Activated effector memory CD4-positive, alpha-beta T cell treated with anti-CD3 and anti-CD28 coated beads, Interleukin-2, amount 50 U/mL, for 16 hours (primary cell): Measurements from ENCODE around the gene PKP1.

Source experiments
- DNase-seq: peaks from one replicate; pipeline ENCODE4 v3.0.0-alpha.2; 2020

The PKP1 gene

DNA sequence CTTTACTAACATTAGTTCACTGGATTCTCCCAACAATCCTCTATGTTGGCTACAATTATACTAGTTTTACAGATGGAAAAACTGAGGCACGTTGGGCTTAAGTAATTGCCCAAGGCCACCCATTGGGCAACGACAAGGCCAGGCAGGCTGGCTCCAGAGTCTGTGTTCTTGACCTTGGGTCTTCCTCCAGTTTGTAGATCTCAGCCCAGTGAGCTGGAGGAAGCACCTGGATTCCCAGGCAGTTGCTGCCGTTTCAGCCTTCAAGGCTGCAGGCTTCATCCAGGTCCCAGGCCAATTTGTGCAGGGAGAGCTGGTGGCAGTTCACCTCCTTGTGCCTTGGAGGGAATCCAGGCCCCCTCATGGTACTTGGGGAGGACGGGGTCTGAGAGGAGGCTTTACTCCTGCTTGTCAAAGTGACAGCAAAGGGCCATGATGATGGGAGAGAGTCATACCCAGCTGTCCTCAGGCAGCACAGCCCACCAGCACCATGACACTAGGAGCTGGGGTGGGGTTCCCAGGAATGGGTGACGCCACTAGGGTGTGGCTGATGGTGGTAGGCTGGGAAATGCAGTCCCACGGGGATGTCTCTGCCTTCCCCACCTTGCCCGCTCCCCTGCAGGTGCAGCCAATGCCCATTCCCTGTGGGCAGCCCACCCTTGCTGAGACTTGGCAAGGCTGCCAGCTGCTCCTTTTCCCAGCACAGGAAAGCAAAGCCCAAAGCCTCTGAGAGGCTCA is 27.1 kb downstream of the PKP1 start:
- no peak for DNase-seq

DNA sequence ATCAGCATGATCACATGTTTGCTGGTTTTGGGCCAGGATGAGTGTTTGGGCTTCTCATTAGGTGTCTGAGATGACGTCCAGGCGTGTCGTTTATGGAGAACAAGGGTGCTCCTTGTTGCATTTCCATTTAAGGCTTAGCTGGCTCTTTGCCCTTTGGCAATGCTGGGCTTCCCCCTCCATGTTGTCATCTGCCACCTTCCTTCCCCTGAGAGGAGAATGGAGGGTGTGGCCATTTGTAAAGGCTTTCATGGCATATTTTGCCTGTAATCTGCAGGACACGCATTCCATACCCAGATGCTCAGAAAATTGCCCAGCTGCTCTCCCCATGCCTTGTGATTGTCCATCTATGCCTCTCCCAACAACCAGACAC is 27.7 kb downstream of the PKP1 start:
- no peak for DNase-seq

DNA sequence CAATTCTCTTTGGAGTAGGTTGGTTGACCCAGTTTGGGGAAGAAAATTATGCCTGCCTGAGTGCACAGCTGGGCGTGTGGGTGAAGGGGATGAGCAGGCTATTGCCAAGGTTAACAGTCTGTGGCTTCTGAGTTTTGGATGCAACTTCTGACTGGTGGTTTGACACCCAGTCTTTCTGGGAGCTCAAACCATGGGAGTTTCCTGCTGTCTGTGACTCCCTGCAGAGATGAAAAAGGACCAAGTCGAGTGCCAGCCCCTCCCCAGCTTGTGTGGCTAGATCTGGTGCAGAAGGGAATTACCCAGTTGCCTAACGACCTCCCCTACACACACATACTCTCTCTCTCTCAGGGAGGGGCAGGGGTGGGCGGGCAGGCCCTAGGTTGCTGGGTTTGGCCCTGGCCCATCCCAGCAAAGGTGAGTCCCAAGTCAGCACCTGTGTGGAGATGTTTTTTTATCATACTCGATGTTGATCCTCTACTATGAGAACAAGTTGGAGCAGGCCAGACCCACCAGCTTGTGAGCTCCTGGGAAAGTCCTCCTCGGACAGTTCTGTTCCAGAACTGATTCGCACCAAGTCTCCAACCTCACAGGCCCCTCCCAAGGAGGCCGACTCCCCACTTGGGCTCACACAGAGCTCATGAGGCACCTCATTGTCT is 28.2 kb downstream of the PKP1 start:
- DNase-seq = no peak

DNA sequence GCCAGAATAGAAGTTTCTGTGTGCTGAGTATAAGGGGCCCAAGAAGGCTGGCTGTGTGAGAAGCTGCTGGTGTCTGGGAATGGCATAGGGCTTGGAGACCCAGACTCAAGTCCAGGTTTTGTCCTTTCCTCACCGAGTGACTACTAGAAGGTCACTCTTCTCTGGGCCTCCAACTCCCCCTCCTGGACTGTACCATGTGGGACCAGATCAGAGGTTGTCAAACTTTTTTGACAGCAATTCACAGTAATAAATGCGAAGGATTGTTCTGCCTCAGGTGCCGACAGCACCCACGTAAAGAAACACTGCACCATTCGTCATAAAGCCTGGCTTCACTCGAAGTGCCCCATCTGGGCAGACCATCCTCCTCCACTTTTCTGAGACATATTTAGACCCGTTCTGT is 29.0 kb downstream of the PKP1 start:
- no peak for DNase-seq

DNA sequence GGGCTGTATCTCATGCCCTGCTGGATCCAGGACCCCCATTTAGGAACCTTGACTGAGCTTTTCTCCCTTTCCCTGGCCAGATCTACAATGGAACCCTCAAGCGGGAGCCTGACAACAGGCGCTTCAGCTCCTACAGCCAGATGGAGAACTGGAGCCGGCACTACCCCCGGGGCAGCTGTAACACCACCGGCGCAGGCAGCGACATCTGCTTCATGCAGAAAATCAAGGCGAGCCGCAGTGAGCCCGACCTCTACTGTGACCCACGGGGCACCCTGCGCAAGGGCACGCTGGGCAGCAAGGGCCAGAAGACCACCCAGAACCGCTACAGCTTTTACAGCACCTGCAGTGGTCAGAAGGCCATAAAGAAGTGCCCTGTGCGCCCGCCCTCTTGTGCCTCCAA is 29.8 kb downstream of the PKP1 start:
- no peak for DNase-seq

DNA sequence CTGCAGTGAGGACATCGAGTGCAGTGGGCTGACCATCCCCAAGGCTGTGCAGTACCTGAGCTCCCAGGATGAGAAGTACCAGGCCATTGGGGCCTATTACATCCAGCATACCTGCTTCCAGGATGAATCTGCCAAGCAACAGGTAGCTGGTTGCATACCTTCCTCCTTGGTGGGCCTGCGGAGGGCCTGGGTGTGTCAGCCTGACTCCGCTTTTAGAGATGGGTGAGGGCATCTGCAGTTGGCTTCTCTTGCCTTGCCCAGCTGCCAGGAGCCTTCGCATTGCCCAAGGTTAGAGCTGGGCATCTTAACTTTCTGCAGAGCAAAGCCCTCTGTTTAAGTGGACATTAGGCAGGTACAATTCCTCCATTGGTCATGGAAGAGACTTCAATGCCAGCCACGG is 33.2 kb downstream of the PKP1 start:
- no peak for DNase-seq

DNA sequence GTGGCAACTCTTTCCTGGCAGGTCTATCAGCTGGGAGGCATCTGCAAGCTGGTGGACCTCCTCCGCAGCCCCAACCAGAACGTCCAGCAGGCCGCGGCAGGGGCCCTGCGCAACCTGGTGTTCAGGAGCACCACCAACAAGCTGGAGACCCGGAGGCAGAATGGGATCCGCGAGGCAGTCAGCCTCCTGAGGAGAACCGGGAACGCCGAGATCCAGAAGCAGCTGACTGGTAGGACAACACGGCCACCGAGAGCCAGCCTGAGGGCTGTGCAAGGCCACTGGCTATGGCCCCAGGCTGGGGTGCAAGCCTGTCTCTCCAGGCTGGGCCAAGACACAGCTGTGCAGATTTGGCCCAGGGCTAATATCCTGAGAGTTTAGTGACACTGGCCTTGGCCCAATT is 34.2 kb downstream of the PKP1 start:
- DNase-seq = no peak

DNA sequence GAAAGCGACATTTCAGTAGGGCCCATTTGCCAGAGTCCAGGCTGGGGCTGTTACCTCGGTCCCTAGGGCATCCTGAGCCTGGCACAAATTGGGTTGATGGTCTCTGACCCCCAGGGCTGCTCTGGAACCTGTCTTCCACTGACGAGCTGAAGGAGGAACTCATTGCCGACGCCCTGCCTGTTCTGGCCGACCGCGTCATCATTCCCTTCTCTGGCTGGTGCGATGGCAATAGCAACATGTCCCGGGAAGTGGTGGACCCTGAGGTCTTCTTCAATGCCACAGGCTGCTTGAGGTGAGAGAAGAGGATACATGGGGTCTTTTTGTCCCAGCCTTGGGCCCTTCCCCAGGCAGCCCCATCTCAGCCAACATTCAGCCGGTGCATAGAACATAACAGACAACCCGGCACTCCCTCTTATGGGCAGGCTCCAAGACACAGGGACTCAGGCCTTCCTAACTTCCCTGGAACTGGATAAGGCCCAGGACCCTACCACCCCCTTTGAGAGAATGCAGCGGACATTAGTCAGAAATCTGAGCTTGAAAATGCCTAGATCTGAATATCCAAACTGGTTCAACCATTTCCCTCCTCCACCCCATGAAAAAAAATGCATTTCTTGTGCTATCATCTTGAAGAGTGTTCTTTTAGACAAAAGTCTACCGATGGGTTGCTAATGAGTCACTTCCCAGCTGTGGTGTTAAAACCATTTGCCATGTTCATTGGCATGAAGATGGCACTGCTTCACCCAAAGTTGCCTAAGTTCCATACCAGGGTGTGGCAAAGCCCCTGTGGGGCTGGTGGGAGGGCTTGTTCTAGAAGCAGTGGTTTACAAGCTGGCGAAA is 35.4 kb downstream of the PKP1 start:
- DNase-seq = no peak

DNA sequence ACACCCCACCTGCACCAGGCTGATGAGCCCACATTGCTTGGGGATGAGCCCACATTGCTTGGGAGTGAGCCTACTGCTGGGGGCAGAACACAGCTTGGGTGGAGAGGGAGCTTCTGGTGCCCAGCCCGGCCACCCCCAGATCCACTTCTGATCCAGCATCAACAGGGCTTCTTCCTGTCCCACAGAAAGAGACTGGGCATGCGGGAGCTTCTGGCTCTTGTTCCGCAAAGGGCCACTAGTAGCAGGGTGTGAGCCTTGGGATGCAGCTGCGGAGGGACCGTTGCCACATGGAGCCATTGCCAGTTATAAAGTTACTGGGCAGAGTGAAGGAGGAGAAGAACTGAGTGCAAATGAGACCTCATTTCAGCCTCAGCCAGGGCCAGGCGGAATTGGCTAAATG is 36.3 kb downstream of the PKP1 start:
- DNase-seq = no peak

DNA sequence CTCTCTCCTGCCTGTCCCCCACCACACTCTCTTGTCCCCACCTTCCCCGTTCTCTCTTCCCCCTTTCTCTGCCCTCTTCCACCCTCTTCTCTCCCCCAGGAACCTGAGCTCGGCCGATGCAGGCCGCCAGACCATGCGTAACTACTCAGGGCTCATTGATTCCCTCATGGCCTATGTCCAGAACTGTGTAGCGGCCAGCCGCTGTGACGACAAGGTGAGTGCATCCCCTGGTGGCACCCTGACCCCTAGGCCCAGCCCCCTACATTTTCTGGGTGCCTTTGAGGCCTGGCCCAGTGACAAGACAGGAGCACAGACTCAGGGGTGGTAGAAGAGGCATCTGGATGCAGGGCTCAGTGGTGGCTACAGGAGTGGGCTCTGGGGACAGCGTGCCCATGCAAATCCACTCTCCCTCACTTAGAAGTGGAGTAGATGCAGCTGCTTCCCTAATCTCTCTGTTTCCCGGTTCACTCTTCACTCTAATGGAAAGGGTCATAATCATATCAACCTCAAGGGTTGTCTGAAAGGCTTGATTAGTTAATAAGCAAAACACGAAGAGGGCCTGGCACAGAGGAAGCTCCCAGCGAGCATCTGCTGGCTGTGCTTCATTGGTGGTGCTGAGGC is 37.0 kb downstream of the PKP1 start:
- no peak for DNase-seq

DNA sequence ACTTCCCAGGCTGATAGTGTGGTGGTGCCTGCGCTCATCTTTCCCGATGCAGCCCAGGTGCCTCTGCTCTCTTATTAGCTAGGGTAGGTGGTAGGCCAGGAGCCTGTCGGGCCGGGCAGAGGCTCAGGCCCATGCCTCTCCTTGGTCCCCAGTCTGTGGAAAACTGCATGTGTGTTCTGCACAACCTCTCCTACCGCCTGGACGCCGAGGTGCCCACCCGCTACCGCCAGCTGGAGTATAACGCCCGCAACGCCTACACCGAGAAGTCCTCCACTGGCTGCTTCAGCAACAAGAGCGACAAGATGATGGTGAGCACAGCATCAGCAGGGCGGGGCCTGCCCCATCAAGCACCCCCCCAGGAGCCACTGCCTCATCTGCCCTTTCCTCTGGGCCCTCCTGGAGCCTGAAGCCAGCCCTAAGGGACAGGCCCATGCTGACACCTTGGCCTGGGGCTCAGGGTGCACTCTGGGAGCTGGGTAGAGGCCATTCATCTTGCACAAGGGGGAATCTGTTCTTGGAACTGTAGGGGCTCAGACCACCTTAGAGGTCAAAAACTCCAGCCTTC is 38.6 kb downstream of the PKP1 start:
- no peak for DNase-seq

DNA sequence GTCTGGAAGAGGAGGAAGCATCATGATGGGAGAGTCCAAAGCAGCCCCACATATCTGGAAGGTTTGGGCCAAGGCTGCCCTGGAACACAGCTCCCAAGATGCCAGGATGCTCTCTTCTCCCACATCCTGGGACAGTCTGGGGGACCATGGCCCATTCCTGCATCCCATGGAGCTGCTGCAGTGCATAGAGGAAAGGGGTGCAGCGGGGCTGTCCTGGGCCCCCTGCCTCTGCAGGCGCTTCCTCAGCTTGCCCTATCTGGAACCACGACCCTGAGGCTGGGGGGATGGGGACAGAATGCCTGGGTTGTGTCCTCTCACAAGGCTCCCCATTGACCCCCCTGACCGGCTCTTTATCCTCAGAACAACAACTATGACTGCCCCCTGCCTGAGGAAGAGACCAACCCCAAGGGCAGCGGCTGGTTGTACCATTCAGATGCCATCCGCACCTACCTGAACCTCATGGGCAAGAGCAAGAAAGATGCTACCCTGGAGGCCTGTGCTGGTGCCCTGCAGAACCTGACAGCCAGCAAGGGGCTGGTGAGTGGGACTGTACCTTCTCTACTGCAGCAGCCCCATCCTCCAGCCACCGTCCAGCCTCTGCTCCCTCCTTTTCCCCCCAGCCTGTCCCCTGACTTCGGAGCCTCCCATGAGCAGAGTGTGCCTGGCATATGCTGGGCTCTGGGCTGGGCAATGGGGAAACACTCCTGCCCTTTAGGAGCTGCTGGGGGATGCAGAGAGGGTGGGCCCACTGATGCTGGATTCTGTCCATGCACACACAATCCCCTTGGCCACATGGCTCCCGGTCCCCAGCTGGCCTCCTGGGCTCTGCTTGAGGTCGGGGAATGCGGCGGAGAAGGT is 39.6 kb downstream of the PKP1 start:
- no peak for DNase-seq

DNA sequence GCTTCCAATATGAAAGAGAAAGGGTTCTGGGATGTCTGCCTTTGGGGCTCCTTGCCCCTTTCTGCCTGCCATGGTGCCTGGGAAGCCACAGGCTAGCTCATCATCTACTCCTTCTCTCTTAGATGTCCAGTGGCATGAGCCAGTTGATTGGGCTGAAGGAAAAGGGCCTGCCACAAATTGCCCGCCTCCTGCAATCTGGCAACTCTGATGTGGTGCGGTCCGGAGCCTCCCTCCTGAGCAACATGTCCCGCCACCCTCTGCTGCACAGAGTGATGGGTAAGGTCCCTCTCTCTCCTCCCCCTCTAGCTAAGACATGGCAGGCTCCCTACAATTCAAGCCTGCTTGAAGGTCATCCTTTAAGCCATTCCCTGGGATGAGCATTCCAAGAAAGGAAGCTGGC is 41.0 kb downstream of the PKP1 start:
- DNase-seq = no peak

DNA sequence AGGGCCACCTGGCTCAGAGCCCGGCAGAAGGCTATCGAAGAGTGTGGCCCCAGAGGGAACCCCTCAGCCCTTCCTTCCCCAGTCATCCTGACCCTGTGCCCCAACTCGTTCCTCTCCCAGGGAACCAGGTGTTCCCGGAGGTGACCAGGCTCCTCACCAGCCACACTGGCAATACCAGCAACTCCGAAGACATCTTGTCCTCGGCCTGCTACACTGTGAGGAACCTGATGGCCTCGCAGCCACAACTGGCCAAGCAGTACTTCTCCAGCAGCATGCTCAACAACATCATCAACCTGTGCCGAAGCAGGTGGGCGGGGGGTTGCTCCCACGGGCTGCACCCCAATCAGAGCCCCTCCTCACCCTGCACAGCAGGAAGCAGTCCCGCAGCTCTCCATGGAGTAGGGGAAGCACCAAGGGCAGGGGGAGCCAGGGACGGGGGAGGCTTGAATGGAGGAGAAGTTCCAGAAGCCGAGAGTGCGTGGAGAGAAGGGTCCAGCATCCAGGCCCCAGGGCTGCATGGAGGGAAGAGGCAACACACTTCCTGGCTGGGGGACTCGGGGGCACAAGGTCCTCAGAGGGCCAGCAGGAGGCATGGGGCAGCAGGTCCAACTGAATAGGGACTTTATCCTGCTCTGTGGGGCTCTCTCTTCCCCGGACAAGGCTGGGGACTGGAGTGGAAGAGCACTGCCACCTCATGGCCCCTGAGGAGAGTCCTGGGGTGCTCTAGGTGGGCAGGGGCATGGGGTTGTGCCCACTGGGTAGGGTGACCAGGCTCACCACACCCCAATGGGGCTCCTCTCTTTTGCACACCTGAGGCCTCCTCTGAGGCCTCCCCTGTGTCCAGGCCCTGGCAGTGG is 41.7 kb downstream of the PKP1 start:
- DNase-seq = no peak

DNA sequence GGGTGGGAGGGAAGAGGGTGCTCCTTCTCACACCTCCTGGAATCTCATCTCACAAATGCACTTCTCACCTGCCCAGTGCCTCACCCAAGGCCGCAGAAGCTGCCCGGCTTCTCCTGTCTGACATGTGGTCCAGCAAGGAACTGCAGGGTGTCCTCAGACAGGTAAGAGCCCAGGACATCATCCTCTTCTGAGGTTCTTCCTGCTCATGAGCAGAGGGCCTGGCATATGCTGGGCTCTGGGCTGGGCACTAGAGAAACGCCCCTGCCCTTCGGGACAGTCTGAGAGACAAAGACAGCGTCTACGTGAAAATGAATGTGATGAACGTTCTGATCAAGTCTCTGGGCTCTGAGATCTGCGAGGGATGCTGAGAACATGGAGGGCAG is 42.4 kb downstream of the PKP1 start:
- DNase-seq = no peak

DNA sequence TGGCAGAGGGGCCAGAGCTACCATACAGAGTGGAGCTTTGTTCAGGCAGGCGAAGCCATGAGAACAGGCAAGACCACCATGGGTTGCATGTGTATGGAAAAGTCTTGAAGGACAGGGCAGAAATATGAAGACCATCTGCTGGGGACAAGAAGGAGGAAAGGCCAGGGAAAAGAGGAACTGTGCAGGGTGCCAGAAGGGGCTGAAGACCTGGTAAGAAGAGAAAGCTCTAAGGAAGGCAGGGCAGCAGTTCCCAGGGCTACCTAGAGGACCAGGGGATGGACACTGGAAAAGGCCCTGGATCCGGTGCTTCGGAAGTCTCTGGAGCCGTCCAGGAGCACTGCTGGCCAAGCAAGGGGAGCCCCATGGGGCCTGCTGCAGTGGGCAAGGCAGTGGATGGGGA is 43.4 kb downstream of the PKP1 start:
- DNase-seq = no peak

DNA sequence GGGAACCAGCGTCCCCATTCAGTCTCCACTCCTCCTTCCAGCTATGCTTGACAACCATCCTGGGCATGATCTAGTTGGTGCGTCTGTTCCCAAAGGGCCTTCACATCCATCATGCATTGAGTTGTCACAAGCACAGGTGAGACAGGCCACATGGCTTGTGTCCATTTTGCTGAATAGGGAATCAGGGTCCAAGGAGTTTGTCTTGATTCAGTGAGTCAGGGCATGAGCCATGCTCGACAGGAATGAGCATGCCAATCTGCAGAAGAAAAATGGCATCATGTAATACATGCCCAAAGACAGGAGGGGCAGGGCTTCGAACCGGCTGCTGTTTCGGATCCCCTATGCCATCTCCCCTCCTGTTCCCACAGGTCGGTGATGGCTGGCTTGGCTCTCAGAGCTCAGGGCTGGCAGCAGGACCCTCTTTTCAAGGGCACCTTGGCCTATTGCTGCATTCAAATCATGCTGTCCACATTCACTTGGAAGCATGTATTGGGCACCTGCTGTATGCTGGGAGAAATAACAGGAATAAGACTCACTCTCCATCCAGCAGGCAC is 44.5 kb downstream of the PKP1 start:
- no peak for DNase-seq

DNA sequence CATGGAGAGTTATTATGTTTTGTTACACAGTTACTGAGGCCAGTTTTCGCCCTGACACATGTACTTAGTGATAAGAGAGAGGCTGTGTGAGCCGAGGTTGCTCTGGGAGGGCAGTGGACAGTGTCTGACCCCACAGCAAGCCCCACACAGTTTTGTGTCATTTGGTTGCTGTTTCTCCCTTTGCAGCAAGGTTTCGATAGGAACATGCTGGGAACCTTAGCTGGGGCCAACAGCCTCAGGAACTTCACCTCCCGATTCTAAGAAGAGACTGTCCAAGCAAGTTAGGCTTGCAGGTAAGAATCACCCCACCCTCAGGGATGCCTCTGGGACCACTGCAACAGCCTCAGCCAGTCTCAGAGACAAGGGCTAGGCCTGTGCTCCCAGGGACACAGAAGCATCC is 45.3 kb downstream of the PKP1 start:
- no peak for DNase-seq

DNA sequence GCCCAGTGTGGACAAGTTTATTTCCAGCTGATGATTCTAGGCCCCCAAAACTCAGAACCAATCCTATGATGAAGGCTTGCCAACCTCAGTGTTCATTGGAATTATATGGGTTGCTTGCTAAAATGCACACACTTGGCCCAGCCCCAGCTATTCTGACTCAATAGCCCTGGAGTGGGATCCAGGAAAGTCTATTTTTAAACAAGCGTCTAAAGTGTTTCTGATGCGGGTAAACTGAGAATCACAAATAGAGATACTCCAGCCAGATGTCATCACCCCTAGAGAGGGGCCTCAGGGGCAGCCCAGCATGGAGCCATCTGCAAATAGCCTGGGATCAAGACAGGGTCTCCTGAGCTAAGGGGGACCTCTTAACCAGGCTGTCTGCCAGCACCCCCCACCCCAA is 46.0 kb downstream of the PKP1 start:
- no peak for DNase-seq

DNA sequence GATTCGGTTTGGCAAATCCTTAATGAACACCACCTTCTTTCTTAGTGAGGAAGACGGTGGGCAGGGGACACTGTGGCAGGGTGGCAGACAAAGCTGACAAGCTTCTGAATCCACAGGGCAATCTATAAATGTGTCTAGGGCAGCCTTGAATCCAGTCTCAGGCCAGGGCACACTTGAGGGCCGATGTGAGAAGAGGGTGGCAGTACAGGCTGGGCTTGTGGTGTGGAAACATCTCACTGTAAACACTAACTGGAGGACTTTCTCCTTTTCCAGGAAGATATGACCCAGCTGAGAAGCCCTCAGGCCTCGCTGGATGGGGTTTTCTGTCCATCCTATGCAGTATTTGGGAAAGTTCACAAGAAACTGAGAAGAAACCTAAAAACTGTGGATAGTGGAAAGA is 46.5 kb downstream of the PKP1 start:
- no peak for DNase-seq

DNA sequence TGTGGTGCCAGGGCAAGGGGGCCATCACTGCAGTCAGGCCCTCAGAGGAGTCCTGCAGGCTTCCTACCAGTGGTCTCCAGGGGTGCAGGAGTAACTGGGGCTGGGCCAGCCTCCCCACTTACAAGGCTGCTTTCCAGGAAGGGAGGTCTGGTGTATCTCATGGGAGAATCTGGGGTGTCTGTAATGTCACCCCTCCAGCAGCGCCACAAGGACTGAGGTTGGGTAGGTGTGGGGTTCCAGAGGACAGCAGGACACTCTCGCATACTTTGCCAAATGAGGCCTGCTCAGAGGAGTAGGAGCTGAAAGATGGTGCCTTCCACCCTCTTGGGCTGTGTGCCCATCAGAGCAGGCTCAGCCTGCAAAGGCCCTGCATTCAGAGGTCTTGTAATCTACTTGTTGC is 47.2 kb downstream of the PKP1 start:
- DNase-seq = no peak
